ENCODE results near the gene RAET1E.
A peak's percentile ranks its signal among the peaks of the same experiment; 100 is the strongest.

RAET1E gene

DNA sequence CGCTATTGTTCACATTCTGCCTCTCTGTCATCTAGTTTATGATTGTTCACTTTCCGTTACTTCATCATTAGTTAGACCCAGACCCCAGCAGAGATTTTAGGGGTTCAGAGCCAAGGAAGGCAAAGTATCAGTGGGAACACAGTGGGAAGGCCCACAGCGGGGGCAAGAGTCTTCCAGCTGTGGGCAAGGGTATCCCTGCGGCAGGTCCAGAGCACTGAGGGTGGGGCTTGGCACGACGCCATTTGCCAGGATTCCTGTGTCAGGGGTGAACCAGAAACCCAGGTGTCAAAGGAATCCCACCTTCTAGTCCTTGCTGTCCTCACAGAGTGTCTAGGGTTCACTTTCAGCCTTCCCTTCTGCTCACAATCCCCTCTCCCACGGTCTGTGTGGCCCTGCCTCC lies 13.3 kb downstream of the RAET1E start:
- TF ChIP-seq, protein P1, sequence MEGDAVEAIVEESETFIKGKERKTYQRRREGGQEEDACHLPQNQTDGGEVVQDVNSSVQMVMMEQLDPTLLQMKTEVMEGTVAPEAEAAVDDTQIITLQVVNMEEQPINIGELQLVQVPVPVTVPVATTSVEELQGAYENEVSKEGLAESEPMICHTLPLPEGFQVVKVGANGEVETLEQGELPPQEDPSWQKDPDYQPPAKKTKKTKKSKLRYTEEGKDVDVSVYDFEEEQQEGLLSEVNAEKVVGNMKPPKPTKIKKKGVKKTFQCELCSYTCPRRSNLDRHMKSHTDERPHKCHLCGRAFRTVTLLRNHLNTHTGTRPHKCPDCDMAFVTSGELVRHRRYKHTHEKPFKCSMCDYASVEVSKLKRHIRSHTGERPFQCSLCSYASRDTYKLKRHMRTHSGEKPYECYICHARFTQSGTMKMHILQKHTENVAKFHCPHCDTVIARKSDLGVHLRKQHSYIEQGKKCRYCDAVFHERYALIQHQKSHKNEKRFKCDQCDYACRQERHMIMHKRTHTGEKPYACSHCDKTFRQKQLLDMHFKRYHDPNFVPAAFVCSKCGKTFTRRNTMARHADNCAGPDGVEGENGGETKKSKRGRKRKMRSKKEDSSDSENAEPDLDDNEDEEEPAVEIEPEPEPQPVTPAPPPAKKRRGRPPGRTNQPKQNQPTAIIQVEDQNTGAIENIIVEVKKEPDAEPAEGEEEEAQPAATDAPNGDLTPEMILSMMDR (conservative IDR thresholded peaks at IDR 0.05; ENCODE audit: low read depth, low read length) = no peak
- no peak overlapping the region for H3K4me3 ChIP-seq (ENCODE audit: low read depth, low read length)
- DNase-seq (ENCODE audit: low read depth) = no peak

DNA sequence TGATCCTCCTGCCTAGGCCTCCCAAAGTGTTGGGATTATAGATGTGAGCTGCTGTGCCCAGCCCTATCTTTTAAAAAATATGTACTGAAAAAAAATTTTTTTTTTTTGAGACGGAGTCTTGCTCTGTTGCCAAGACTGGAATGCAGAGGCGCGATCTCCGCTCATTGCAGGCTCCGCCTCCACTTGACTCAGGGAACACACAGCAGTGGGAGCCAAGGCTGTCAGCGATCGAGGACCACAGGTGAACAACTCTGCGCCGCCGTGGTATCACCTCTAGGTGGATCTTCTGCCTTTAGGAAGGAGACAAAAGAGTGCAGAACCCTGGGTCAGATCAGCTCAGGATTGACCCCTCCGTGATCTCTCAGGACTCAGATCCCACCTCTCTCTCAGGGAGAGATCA lies 13.7 kb downstream of the RAET1E start:
- H3K4me3 ChIP-seq (ENCODE audit: low read depth, low read length) = no peak overlapping the region
- TF ChIP-seq, protein P1 (conservative IDR thresholded peaks at IDR 0.05; ENCODE audit: low read depth, low read length) = no peak
- DNase-seq (ENCODE audit: low read depth) = peak; percentile 65

DNA sequence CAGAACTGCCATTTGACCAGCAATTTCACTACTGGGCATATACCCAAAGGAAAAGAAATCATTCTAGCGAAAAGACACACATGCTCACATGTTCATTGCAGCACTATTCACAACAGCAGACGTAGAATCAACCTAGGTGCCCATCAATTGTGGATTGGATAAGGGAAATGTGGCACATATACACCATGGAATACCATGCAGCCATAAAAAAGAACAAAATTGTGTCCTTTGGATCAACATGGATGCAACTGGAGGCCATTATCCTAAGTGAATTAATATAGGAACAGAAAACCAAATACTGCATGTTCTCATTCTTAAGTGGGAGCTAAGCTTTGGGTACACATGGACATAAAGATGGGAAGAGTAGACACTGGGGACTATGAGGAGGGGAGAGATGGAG lies 16.1 kb downstream of the RAET1E start:
- TF ChIP-seq, protein P1 (conservative IDR thresholded peaks at IDR 0.05; ENCODE audit: low read depth, low read length) = no peak
- no peak for DNase-seq (ENCODE audit: low read depth)
- H3K4me3 ChIP-seq (ENCODE audit: low read depth, low read length) = no peak overlapping the region

DNA sequence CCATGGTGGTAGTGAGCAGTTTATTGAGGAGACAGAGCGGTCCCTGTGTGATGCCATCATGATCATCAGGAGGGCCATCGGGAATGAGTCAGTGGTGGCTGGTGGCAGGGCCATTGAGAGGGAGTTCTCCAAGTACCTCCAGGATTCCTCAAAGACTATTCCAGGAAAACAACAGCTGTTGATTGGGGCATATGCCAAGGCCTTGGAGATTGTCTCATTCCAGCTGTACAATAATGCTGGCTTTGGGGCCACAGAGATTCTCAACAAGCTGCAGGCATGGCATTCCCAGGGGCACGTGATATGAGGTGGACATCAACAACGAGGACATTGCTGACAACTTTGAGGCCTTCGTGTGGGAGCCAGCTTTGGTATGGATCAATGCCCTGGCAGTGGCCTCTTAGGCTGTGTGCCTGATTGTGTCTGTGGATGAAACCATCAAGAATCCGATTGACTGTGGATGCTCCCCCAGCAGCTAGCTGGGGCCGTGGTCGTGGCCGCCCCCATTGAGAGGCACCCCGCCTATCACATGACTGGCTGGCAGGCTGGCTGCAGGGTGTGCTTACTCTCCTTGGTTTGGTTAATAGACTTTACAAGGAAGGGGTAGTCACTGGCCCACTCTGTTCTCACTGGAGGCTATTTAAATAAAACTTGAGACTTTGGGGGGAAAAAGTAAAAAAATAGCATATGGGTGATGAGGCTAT lies 16.7 kb downstream of the RAET1E start:
- DNase-seq (ENCODE audit: low read depth) = no peak
- TF ChIP-seq, protein P1 (conservative IDR thresholded peaks at IDR 0.05; ENCODE audit: low read depth, low read length) = no peak
- no peak overlapping the region for H3K4me3 ChIP-seq (ENCODE audit: low read depth, low read length)

DNA sequence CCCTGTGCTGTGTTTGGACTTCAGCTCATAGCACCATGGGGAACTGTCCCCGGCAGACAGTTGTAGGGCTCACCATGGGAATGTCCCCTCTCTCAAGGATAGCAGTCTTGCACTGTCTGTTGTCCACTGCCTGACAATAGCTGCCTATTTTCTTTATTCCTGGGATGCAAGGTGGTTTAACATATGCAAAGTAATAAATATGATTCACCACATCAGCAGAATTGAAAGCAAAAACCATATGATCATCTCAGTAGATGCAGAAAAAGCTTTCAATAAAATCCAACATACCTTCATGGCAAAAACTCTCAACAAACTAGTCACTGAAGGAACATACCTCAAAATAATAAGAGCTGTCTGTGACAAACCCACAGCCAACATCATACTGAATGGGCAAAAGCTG lies 20.3 kb downstream of the RAET1E start:
- DNase-seq (ENCODE audit: low read depth) = no peak
- TF ChIP-seq, protein P1 (conservative IDR thresholded peaks at IDR 0.05; ENCODE audit: low read depth, low read length) = no peak
- no peak overlapping the region for H3K4me3 ChIP-seq (ENCODE audit: low read depth, low read length)

DNA sequence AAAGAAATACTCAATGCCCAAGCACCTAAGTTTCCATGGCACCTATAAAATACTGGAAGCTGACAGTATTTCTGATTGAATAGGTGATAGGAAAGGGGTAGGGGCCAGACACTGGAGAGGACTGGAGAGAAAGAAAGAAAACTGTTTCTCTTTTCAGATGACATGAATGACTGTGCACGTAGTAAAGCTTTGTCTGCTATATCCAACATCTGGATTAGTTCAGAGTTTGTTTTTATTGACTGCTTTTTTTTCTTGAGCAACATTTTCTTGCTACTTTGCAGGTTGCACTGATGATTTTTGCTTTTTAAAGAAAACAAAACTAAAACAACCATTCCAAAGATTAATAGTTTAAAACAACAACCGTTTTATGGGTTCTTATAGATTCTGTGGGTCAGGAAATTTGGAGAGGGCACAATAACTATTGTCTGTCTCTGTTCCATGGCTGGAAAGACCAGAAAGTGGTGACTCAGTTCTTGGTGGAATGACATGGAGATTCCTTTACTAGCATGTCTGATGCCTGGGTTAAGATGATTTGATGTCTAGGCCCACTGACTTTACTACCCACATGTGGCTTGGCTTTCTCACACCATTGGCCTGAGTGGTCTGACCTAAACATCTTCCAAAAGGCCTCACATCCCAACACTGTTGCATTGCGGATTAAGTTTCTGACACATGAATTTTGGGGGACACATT lies 21.5 kb downstream of the RAET1E start:
- H3K4me3 ChIP-seq (ENCODE audit: low read depth, low read length) = no peak overlapping the region
- TF ChIP-seq, protein P1 (conservative IDR thresholded peaks at IDR 0.05; ENCODE audit: low read depth, low read length) = no peak
- no peak for DNase-seq (ENCODE audit: low read depth)

DNA sequence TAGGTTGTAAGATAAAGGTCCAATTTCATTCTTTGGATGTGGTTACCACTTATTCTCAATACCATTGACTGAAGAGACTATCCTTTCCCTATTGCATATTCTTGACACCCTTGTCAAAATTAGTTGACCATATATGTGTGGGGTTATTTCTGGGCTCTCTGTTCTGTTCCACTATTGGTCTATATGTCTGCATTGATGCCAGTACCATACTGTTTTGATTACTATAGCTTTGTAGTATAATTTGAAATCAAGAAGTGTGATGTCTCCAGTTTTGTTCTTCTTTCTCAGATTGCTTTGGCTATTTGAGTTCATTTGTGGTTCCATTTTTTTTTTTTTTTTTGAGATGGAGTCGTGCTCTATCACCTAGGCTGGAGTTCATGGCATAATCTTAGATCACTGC lies 25.7 kb downstream of the RAET1E start:
- H3K4me3 ChIP-seq (ENCODE audit: low read depth, low read length) = no peak overlapping the region
- DNase-seq (ENCODE audit: low read depth) = no peak
- TF ChIP-seq, protein P1 (conservative IDR thresholded peaks at IDR 0.05; ENCODE audit: low read depth, low read length) = no peak

All from choroid plexus epithelial cell (primary cell).